Measurements from ENCODE around the gene GPR161.

Gene GPR161

GRCh38 chr1:168035345-168035744 is 101.4 kb downstream of the GPR161 start:
- DNase-seq (ENCODE audit: low read depth) = no peak

- no peak for DNase-seq (ENCODE audit: low read depth)
Measured at GRCh38 chr1:168032029-168032428, 104.7 kb downstream of the GPR161 start.

GRCh38 chr1:168031627-168032026 is 105.1 kb downstream of the GPR161 start:
- no peak for DNase-seq (ENCODE audit: low read depth)

DNA sequence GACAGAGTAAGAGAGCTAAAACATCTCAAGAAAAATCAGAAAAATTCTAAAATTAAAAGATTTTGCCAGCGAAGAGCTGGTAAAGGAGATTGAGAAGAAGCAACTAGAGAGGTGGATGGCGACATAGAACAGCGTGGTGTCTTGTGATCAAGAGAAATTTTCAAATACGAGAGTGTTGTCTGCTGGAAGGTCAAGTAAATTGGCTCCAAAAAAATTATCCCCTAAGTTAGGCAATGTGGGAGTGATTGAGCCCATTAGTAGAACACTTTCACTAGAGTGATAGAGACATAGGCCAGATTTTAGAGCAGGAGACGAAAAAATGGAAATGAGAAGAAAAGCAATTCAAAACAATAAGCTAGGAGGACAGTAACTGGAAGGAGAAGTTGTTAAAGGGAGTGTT is 105.5 kb downstream of the GPR161 start:
- DNase-seq (ENCODE audit: low read depth) = no peak
